ENCODE results near the gene ANO8. TPM values are rescaled to one million over a fixed set of nuclear protein-coding genes. Genes with fewer than 3 reads are reported as not detected.

Gene ANO8
- total and polyA plus RNA-seq, 2 of the 13 experiments (the other 11 are each of a cell fraction or from before 2014, with no cell fraction given): 1.8 to 3.5 TPM

DNA sequence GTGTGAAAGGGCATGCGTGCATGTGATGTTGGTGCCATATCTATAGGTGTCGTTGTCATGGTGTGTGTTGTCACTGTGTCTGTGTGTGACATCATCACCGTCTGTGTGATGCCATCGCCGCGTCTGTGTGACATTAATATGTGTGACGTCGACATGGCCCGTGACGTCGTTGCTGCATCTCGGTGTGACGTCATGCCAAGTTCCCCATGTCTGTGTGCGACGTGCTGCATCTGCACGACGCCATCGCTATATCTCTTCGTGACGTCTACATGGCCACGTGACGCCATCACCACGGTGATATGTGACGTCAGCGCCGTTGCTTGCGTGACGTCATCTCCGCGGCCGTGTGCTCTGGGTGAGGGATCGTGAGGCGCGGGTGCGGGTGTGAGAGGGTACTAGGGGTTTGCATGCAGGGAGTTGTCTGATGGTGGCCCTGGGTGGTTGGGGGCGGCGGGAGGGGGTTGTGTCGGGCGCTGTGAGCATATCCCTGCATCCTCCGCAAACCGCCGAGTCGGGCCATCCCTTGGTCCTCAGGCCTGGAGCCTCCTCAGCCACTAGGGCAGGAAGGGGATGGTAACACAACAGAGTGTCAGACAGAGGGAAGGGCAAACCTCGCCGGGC is 17.3 kb upstream of the ANO8 start:
- no peak overlapping the region for H2AFZ ChIP-seq (ENCODE audit: low read length)
- ChIA-PET CTCF (ENCODE audit: low intra/inter-chr PET ratio, low total read pairs) (no interaction called here), POLR2A (no interaction called here)
- 56% methylated on average over 41 of the region's 45 CpGs for WGBS (ENCODE audit: low lambda C conversion rate)
- BruUV-seq (replicated peaks): no TSS peak
- no peak overlapping the region for H3K9ac ChIP-seq (ENCODE audit: insufficient read depth, low read depth, low read length)
- ATAC-seq (no peak), FAIRE-seq (no peak), DNase-seq (ENCODE audit: low spot score) (no peak)
- in situ Hi-C loops (cut with HindIII; ENCODE audit: extremely low pct_ligation_motif_present, low pct_unique_long_range_greater_than_20kb) (no loop called here), intact Hi-C loops (cut with micrococcal nuclease; ENCODE audit: unreplicated experiment) (no loop called here)
- peaks cover 19% of the 10 kb centered on the region; the same call in 1 of the 2 replicates for H3K4me1 ChIP-seq (ENCODE audit: insufficient read depth, low read length)
- H3K79me2 ChIP-seq (ENCODE audit: insufficient read depth, low read length): no peaks in the 10 kb centered on the region
- no peak overlapping the region for H3K4me2 ChIP-seq (ENCODE audit: low read depth, low read length)
- H3K4me3 ChIP-seq (replicated peaks in 1 of 3; ENCODE audit: insufficient read depth in 1 of 3, low read depth in 2 of 3, low read length in 3 of 3): no peak overlapping the region
- no peak overlapping the region for H3K27ac ChIP-seq (ENCODE audit: extremely low read length, insufficient read depth, low read length)
- no peaks in the 10 kb centered on the region for H4K20me1 ChIP-seq (ENCODE audit: insufficient read depth, low read length)
- H3K9me3 ChIP-seq (ENCODE audit: low read length): no peaks in the 10 kb centered on the region
- H3K27me3 ChIP-seq (ENCODE audit: control insufficient read depth in 1 of 2, insufficient read depth in 2 of 2, low read length in 2 of 2): peaks cover 1 to 28% of the 10 kb centered on the region in 2 experiments; a peak in 3 of 5 replicates
- no peaks in the 10 kb centered on the region for H3K36me3 ChIP-seq (replicated peaks in 1 of 2; ENCODE audit: control insufficient read depth in 1 of 2, insufficient read depth in 2 of 2, low read length in 2 of 2)
- TF ChIP-seq ZHX2 (IDR thresholded peaks at IDR 0.05; ENCODE audit: low read depth): peak; percentile 85; the same call in 1 of the 2 replicates
- no peak for TF ChIP-seq ZHX2 (CRISPR knock-in tag; IDR thresholded peaks at IDR 0.05; ENCODE audit: borderline replicate concordance)
- no peak for TF ChIP-seq ONECUT2 (CRISPR knock-in tag; IDR thresholded peaks at IDR 0.05)
- peak; percentile 64; the same call in 1 of the 2 replicates for TF ChIP-seq CREM (IDR thresholded peaks at IDR 0.05)
- TF ChIP-seq CREM (CRISPR knock-in tag; IDR thresholded peaks at IDR 0.05): 0 out of 2 replicates have a peak, but pooled peaks have one; percentile 16
- TF ChIP-seq ZFP36 (IDR thresholded peaks at IDR 0.05; ENCODE audit: borderline replicate concordance, low read depth, low read length, partially characterized antibody): no peak
- no peak for TF ChIP-seq HDAC1 (CRISPR knock-in tag; IDR thresholded peaks at IDR 0.05)
- peak; percentile 75 for TF ChIP-seq ATF1 (CRISPR knock-in tag; IDR thresholded peaks at IDR 0.05)
- TF ChIP-seq FOXK2 (IDR thresholded peaks at IDR 0.05): no peak
- no peak for TF ChIP-seq ZNF792 (CRISPR knock-in tag; IDR thresholded peaks at IDR 0.05)
- no peak for TF ChIP-seq ZNF446 (CRISPR knock-in tag; IDR thresholded peaks at IDR 0.05)
- no peak for TF ChIP-seq FIP1L1 (IDR thresholded peaks at IDR 0.05; ENCODE audit: borderline replicate concordance, insufficient read depth, low read depth, low read length)
- no peak for TF ChIP-seq ZNF124 (CRISPR knock-in tag; IDR thresholded peaks at IDR 0.05)
- TF ChIP-seq, protein P1, sequence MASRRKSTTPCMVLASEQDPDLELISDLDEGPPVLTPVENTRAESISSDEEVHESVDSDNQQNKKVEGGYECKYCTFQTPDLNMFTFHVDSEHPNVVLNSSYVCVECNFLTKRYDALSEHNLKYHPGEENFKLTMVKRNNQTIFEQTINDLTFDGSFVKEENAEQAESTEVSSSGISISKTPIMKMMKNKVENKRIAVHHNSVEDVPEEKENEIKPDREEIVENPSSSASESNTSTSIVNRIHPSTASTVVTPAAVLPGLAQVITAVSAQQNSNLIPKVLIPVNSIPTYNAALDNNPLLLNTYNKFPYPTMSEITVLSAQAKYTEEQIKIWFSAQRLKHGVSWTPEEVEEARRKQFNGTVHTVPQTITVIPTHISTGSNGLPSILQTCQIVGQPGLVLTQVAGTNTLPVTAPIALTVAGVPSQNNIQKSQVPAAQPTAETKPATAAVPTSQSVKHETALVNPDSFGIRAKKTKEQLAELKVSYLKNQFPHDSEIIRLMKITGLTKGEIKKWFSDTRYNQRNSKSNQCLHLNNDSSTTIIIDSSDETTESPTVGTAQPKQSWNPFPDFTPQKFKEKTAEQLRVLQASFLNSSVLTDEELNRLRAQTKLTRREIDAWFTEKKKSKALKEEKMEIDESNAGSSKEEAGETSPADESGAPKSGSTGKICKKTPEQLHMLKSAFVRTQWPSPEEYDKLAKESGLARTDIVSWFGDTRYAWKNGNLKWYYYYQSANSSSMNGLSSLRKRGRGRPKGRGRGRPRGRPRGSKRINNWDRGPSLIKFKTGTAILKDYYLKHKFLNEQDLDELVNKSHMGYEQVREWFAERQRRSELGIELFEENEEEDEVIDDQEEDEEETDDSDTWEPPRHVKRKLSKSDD (CRISPR knock-in tag; IDR thresholded peaks at IDR 0.05; ENCODE audit: low read depth): peak; percentile 99
- TF ChIP-seq HOXA3 (CRISPR knock-in tag; IDR thresholded peaks at IDR 0.05): peak; percentile 97
- TF ChIP-seq PPARG (CRISPR knock-in tag; conservative IDR thresholded peaks at IDR 0.05): no peak
- TF ChIP-seq ZNF782 (CRISPR knock-in tag; IDR thresholded peaks at IDR 0.05; ENCODE audit: borderline replicate concordance): no peak
- no peak for TF ChIP-seq ZNF558 (CRISPR knock-in tag; IDR thresholded peaks at IDR 0.05; ENCODE audit: borderline replicate concordance)
- peak; percentile 98 for TF ChIP-seq ZBTB21 (CRISPR knock-in tag; IDR thresholded peaks at IDR 0.05)
